K562 (cell line): ENCODE data around the gene CDR2L. TPM values are rescaled to one million over a fixed set of nuclear protein-coding genes. Genes with fewer than 3 reads are reported as not detected.

ENCODE experiments used
- FOSL1 ChIP-seq: fragments of 200-800 bp; sonication (Bioruptor generic); conservative IDR thresholded peaks from 2 replicates; pipeline ENCODE4 v1.6.1; 2016; ENCODE audit warnings: missing genetic modification characterization, missing compliant biosample characterization
- FOXA3 ChIP-seq, 2 experiments: fragments of 450-650 bp in 1 of 2; sonication (generic) in 1 of 2; formaldehyde crosslinking; IDR thresholded peaks in 1 of 2; conservative IDR thresholded peaks in 1 of 2; 2 replicates each; pipeline versions ENCODE4 v1.4.0 to v1.8.0; 2020 to 2022; ENCODE audit warnings: mild to moderate bottlenecking in 2 of 2, missing genetic modification reagents in 1 of 2
- HEY1 ChIP-seq: fragments of 250-450 bp; sonication (Bioruptor Pico); IDR thresholded peaks from 2 replicates; pipeline ENCODE4 v1.5.0; 2020; ENCODE audit warnings: mild to moderate bottlenecking, moderate library complexity, borderline replicate concordance
- HNRNPL ChIP-seq: fragments of 200-400 bp; formaldehyde crosslinking; IDR thresholded peaks from 2 replicates; pipeline ENCODE4 v1.6.1; 2017; ENCODE audit warnings: low read depth, mild to moderate bottlenecking, low read length
- IRF1 ChIP-seq: sonication (generic); formaldehyde crosslinking; IDR thresholded peaks from 2 replicates; pipeline ENCODE4 v1.8.0; 2022; ENCODE audit warnings: missing genetic modification reagents, mild to moderate bottlenecking, borderline replicate concordance
- MITF ChIP-seq: IDR thresholded peaks from 2 replicates; pipeline ENCODE4 v1.6.1; 2014; ENCODE audit warnings: antibody characterized with exemption
- MYC ChIP-seq, 2 experiments: fragments of 250-450 bp in 1 of 2; sonication (Bioruptor Pico) in 1 of 2; IDR thresholded peaks; 2 replicates each; pipeline versions ENCODE4 v1.5.1 to v1.6.1; 2012 to 2021; ENCODE audit warnings: low read depth in 2 of 2, borderline replicate concordance in 1 of 2, improper control_type of control experiment in 1 of 2, low read length in 1 of 2, mild to moderate bottlenecking in 1 of 2, moderate library complexity in 1 of 2
- MYNN ChIP-seq, 2 experiments: sonication (generic); formaldehyde crosslinking in 1 of 2; IDR thresholded peaks; 2 replicates each; pipeline versions ENCODE4 v1.5.0 to v1.6.1; 2016 to 2020; ENCODE audit warnings: antibody characterized with exemption in 1 of 2, missing genetic modification reagents in 1 of 2
- NCOA1 ChIP-seq: fragments of 450-650 bp; IDR thresholded peaks from 2 replicates; pipeline ENCODE4 v1.6.1; 2016; ENCODE audit warnings: low read depth
- NR4A1 ChIP-seq, 2 experiments: fragments of 250-450 bp in 1 of 2; fragments of 450-650 bp in 1 of 2; sonication (Bioruptor Pico) in 1 of 2; IDR thresholded peaks; 2 replicates each; pipeline versions ENCODE4 v1.4.0 to v1.6.1; 2016 to 2020; ENCODE audit warnings: mild to moderate bottlenecking in 2 of 2, missing compliant biosample characterization in 1 of 2, missing genetic modification characterization in 1 of 2, moderate library complexity in 1 of 2
- RHOXF2B ChIP-seq: fragments of 250-450 bp; sonication (Bioruptor Pico); conservative IDR thresholded peaks from 2 replicates; pipeline ENCODE4 v1.5.1; 2021
- STAT5B ChIP-seq: fragments of 250-450 bp; sonication (Bioruptor Pico); IDR thresholded peaks from 2 replicates; pipeline ENCODE4 v1.8.0; 2021; ENCODE audit warnings: mild to moderate bottlenecking, inconsistent platforms
- SUPT5H ChIP-seq: fragments of 450-650 bp; IDR thresholded peaks from 2 replicates; pipeline ENCODE4 v1.6.1; 2016
- TCF7L2 ChIP-seq: fragments of 150-350 bp; IDR thresholded peaks from 2 replicates; pipeline ENCODE4 v1.6.1; 2016; ENCODE audit warnings: low read depth, mild to moderate bottlenecking, low read length, moderate library complexity
- ZC3H4 ChIP-seq: sonication (generic); formaldehyde crosslinking; IDR thresholded peaks from 2 replicates; pipeline ENCODE4 v1.9.0; 2021; ENCODE audit warnings: missing genetic modification reagents, borderline replicate concordance
- ZNF23 ChIP-seq: fragments of 250-450 bp; sonication (Bioruptor Pico); IDR thresholded peaks from 2 replicates; pipeline ENCODE4 v1.4.0; 2020; ENCODE audit warnings: mild to moderate bottlenecking
- ZNF253 ChIP-seq: fragments of 250-450 bp; sonication (Bioruptor Pico); conservative IDR thresholded peaks from 2 replicates; pipeline ENCODE4 v1.6.1; 2021; ENCODE audit warnings: mild to moderate bottlenecking
- ZNF280B ChIP-seq: fragments of 250-450 bp; sonication (Bioruptor Pico); IDR thresholded peaks from 2 replicates; pipeline ENCODE4 v1.5.1; 2021; ENCODE audit warnings: mild to moderate bottlenecking
- ZNF431 ChIP-seq: sonication (generic); formaldehyde crosslinking; IDR thresholded peaks from 2 replicates; pipeline ENCODE4 v1.8.0; 2022; ENCODE audit warnings: mild to moderate bottlenecking, missing genetic modification reagents
- ZNF561 ChIP-seq: fragments of 450-650 bp; formaldehyde crosslinking; conservative IDR thresholded peaks from 2 replicates; pipeline ENCODE4 v1.4.0; 2020; ENCODE audit warnings: mild to moderate bottlenecking, moderate library complexity
- ZNF695 ChIP-seq: fragments of 450-650 bp; formaldehyde crosslinking; IDR thresholded peaks from 2 replicates; pipeline ENCODE4 v1.4.0; 2020; ENCODE audit warnings: mild to moderate bottlenecking, moderate library complexity
- polyA plus RNA-seq, 8 experiments: library from polyadenylated mRNA; depleted of rRNA in 4 of 8; stranded (reverse) in 5 of 8; unstranded in 3 of 8; fragments of >200 nt; fragmentation: Nextera tagmentation in 2 of 8; fragmentation: Illumina TruSeq in 1 of 8; extraction: Ambion mirVana in 2 of 8; extraction: Trizol in 1 of 8; gene quantifications; 2 replicates each; pipeline versions ENCODE4 v1.2.1 to v1.2.3, GENCODE V29; 2011 to 2014; ENCODE audit warnings: inconsistent platforms in 1 of 8, missing spikeins in 1 of 8
- total RNA-seq, 7 experiments: library from RNA; depleted of rRNA in 6 of 7; stranded (reverse); fragments of >200 nt in 6 of 7; fragmentation: Illumina TruSeq in 2 of 7; extraction: Trizol in 2 of 7; gene quantifications; 2 replicates each; pipeline versions ENCODE4 v1.2.1 to v1.2.3, GENCODE V29; 2011 to 2021; ENCODE audit warnings: low replicate concordance in 1 of 7
- TF ChIP-seq, protein P1 (sequence below), 2 experiments: IDR thresholded peaks; 2 replicates each; pipeline ENCODE4 v1.6.1; 2012; ENCODE audit warnings: improper control_type of control experiment in 2 of 2, low read depth in 2 of 2, low read length in 2 of 2, borderline replicate concordance in 1 of 2

CDR2L gene
- total and polyA plus RNA-seq, 9 of the 15 experiments (the other 6 are each of a cell fraction or from before 2014, with no cell fraction given), result 2.7 to 16.0 (median 7.3) TPM

DNA sequence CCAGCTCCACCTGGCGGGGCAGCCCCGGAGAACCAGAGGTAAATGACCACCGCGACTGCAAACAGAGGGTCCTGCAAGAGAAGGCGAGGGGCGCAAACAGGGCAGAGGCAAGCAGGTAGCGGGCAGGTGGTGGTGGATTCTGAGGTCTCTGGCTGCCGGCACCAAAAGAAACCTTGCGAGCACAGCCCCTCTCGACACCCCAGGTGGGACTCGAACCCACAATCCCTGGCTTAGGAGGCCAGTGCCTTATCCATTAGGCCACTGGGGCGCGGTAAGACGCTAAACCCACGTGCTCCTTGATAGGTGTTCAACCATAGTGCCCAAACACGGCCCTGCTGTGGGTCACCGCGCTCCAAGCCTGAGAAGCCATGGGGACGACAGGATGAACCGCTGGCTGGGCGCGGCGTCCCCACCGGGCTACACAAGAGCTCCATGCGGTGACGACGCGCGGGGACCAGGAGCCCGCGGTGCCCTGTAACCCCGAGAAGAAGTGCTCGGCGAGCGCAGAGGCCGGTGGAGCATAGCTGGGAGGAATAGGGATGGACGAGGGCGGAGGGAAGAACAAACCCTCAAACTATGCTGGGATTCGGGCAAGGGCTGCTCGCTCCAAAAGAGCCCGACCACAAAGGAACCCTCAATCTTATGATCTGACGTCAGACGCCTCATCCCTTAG lies 46.9 kb downstream of the CDR2L start (continued):
- TF ChIP-seq STAT5B (no peak), SUPT5H (peak; percentile 57; the same call in 1 of the 2 replicates), MYNN (IDR thresholded peaks at IDR 0.05) (no peak), MYNN (CRISPR knock-in tag; IDR thresholded peaks at IDR 0.05) (no peak), ZNF280B (no peak), ZNF561 (CRISPR knock-in tag) (no peak), MYC (IDR thresholded peaks at IDR 0.05; ENCODE audit: low read depth, low read length) (peak; percentile 94), MYC (CRISPR knock-in tag; IDR thresholded peaks at IDR 0.05; ENCODE audit: borderline replicate concordance, low read depth) (peak; percentile 60), ZNF23 (CRISPR knock-in tag) (no peak), HNRNPL (no peak), TCF7L2 (no peak), FOXA3 (CRISPR knock-in tag; conservative IDR thresholded peaks at IDR 0.05 in 1 of 2, IDR thresholded peaks at IDR 0.05 in 1 of 2) (peak in 1 of 2 experiments; percentile 86; a peak in 2 of 4 replicates), FOSL1 (tag) (no peak), ZC3H4 (CRISPR knock-in tag) (no peak), ZNF431 (CRISPR knock-in tag) (no peak), HEY1 (CRISPR knock-in tag) (no peak), MITF (no peak), ZNF253 (CRISPR knock-in tag) (no peak), NR4A1 (CRISPR knock-in tag; IDR thresholded peaks at IDR 0.05) (0 out of 2 replicates have a peak, but pooled peaks have one; percentile 51), NR4A1 (tag; IDR thresholded peaks at IDR 0.05) (no peak), IRF1 (0 out of 2 replicates have a peak, but pooled peaks have one; percentile 5), RHOXF2B (CRISPR knock-in tag) (no peak), NCOA1 (no peak), ZNF695 (CRISPR knock-in tag) (no peak)
- TF ChIP-seq, protein P1, sequence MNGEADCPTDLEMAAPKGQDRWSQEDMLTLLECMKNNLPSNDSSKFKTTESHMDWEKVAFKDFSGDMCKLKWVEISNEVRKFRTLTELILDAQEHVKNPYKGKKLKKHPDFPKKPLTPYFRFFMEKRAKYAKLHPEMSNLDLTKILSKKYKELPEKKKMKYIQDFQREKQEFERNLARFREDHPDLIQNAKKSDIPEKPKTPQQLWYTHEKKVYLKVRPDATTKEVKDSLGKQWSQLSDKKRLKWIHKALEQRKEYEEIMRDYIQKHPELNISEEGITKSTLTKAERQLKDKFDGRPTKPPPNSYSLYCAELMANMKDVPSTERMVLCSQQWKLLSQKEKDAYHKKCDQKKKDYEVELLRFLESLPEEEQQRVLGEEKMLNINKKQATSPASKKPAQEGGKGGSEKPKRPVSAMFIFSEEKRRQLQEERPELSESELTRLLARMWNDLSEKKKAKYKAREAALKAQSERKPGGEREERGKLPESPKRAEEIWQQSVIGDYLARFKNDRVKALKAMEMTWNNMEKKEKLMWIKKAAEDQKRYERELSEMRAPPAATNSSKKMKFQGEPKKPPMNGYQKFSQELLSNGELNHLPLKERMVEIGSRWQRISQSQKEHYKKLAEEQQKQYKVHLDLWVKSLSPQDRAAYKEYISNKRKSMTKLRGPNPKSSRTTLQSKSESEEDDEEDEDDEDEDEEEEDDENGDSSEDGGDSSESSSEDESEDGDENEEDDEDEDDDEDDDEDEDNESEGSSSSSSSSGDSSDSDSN (IDR thresholded peaks at IDR 0.05; ENCODE audit: borderline replicate concordance in 1 of 2, low read depth in 2 of 2, low read length in 2 of 2), result no peak; a peak in 1 of 4 replicates
